GM23338 (cell line): ENCODE results near the gene XRCC6.
"Not testable (repeated sequence)": the region's sequence is repeated elsewhere in the genome, so short reads cannot be mapped to it uniquely, and the experiment has no call there.

Experiments used
- CTCF ChIP-seq, 2 experiments: fragments of 200-600 bp in 1 of 2; sonication (generic) in 1 of 2; conservative IDR thresholded peaks; 2 replicates each; pipeline versions ENCODE4 v1.5.1 to v1.6.1; 2016 to 2017; ENCODE audit warnings: antibody characterized with exemption in 2 of 2, low read depth in 2 of 2, mild to moderate bottlenecking in 2 of 2, moderate library complexity in 1 of 2
- ETS1 ChIP-seq: IDR thresholded peaks from 2 replicates; pipeline ENCODE4 v1.6.1; 2016; ENCODE audit warnings: antibody characterized with exemption
- EZH2 ChIP-seq: fragments of 200-600 bp; sonication (generic); IDR thresholded peaks from one replicate; pipeline ENCODE4 v1.8.0; 2017; ENCODE audit warnings: antibody characterized with exemption, mild to moderate bottlenecking, low read depth; ENCODE audit not compliant: unreplicated experiment
- EZH2phosphoT487 ChIP-seq: fragments of 200-600 bp; sonication (generic); IDR thresholded peaks from one replicate; pipeline ENCODE4 v1.8.1; 2018; ENCODE audit warnings: antibody characterized with exemption; ENCODE audit not compliant: unreplicated experiment
- POLR2AphosphoS5 ChIP-seq: IDR thresholded peaks from 2 replicates; pipeline ENCODE4 v1.6.1; 2016; ENCODE audit warnings: antibody characterized with exemption, low read depth
- REST ChIP-seq: IDR thresholded peaks from one replicate; pipeline ENCODE4 v1.6.1; 2018; ENCODE audit warnings: antibody characterized with exemption; ENCODE audit not compliant: unreplicated experiment

DNA sequence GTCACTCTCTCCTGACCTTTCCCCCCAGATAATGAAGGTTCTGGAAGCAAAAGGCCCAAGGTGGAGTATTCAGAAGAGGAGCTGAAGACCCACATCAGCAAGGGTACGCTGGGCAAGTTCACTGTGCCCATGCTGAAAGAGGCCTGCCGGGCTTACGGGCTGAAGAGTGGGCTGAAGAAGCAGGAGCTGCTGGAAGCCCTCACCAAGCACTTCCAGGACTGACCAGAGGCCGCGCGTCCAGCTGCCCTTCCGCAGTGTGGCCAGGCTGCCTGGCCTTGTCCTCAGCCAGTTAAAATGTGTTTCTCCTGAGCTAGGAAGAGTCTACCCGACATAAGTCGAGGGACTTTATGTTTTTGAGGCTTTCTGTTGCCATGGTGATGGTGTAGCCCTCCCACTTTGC is 42.5 kb downstream of the XRCC6 start:
- not testable (repeated sequence) for TF ChIP-seq CTCF (conservative IDR thresholded peaks at IDR 0.05; ENCODE audit: low read depth in 2 of 2); EZH2phosphoT487; ETS1; EZH2; POLR2AphosphoS5; REST
